ENCODE measurements around the gene SCRN3. TPM values are rescaled to one million over a fixed set of nuclear protein-coding genes. Genes with fewer than 3 reads are reported as not detected.

SCRN3 gene, protein sequence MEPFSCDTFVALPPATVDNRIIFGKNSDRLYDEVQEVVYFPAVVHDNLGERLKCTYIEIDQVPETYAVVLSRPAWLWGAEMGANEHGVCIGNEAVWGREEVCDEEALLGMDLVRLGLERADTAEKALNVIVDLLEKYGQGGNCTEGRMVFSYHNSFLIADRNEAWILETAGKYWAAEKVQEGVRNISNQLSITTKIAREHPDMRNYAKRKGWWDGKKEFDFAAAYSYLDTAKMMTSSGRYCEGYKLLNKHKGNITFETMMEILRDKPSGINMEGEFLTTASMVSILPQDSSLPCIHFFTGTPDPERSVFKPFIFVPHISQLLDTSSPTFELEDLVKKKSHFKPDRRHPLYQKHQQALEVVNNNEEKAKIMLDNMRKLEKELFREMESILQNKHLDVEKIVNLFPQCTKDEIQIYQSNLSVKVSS
- 14.3 and 18.0 TPM in 2 replicates for total RNA-seq
- long read RNA-seq, transcript SCRN3-214 (4 exons, 943 nt), result major isoform, 7 of 39 reads
- long read RNA-seq, partial matches to known transcripts, result 6 of 39 reads
- long read RNA-seq, other reads (novel, unspliced or antisense), result 19 of 39 reads

DNA sequence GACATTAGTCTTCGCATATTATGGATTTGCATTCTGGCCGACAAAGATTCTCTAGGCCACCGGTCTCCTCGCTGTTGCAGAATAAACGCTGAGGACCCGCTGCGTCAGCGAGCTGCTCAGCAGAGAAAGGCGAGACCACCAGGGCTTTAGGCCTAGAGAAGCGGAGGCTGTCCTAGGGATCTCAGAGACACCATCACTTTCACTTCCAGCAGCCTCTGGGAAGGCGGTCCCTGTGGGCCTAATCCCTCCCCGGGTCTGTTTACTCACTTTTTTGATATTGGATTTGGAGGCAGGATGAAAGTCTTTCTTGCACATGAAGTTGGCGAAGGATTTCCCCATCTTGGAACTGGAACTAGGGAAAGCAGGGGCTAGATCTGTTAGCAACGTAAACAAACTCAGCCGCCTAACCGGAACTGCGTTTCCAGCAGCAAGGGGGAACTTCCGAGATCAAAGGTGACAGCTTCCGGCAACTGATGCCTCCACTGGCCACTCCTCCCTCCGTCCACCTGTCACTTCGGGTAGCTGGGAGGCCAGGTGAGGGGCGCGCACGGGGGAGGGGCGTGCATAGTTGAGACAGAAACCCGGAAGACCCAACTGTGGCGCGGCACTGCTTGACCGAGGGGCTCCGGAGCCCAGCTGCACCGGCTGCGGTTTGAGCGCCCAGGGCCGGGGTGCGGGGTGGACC lies at the start of gene SCRN3:
TSS of gene SCRN3 (plus strand) at position 447 of the 685 bp plus-strand sequence. CDS start 2,554 bp downstream, outside the sequence.
- peak; percentile 86 for DNase-seq (ENCODE audit: low spot score, unreplicated experiment)
- peak within 1 kb of the TSS; percentile 93 for H3K4me3 Mint-ChIP-seq (ENCODE audit: low read depth)
- TF ChIP-seq, protein P1, sequence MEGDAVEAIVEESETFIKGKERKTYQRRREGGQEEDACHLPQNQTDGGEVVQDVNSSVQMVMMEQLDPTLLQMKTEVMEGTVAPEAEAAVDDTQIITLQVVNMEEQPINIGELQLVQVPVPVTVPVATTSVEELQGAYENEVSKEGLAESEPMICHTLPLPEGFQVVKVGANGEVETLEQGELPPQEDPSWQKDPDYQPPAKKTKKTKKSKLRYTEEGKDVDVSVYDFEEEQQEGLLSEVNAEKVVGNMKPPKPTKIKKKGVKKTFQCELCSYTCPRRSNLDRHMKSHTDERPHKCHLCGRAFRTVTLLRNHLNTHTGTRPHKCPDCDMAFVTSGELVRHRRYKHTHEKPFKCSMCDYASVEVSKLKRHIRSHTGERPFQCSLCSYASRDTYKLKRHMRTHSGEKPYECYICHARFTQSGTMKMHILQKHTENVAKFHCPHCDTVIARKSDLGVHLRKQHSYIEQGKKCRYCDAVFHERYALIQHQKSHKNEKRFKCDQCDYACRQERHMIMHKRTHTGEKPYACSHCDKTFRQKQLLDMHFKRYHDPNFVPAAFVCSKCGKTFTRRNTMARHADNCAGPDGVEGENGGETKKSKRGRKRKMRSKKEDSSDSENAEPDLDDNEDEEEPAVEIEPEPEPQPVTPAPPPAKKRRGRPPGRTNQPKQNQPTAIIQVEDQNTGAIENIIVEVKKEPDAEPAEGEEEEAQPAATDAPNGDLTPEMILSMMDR (IDR thresholded peaks at IDR 0.05; ENCODE audit: unreplicated experiment), result no peak
- H3K27me3 Mint-ChIP-seq, result no peaks in the 10 kb centered on the region
- H3K9me3 Mint-ChIP-seq (ENCODE audit: low read depth), result no peaks in the 10 kb centered on the region
- peaks cover 3% of the 10 kb centered on the region for H3K36me3 Mint-ChIP-seq (ENCODE audit: insufficient read depth)
- H3K4me1 Mint-ChIP-seq (ENCODE audit: low read depth), result peaks cover 13% of the 10 kb centered on the region
- peak within 1 kb of the TSS; percentile 99 for H3K27ac Mint-ChIP-seq

DNA sequence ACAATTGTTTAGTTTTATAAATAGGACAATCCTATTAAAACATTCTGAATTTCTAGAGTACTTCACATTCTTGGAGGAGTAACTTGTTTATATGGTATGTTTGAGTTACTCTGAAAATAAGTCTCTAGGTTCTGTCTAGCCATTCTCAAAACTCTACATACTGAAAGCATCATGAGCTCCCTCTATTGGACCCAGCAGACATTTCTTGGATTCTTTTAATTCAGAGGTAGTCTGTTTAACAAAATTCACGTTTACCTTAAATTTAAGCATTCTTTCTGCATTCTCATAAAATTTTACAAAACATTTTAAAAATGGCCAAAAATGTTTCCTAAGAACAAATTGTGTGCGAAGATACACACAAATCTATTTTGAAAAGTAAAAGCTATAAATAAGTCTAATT lies 45.5 kb upstream of the SCRN3 start:
- no peaks in the 10 kb centered on the region for H3K4me1 Mint-ChIP-seq (ENCODE audit: low read depth)
- TF ChIP-seq, protein P1 (IDR thresholded peaks at IDR 0.05; ENCODE audit: unreplicated experiment), result peak; percentile 57
- H3K27ac Mint-ChIP-seq, result no peak overlapping the region
- peaks cover 23% of the 10 kb centered on the region for H3K27me3 Mint-ChIP-seq
- DNase-seq (ENCODE audit: low spot score, unreplicated experiment), result no peak
- H3K9me3 Mint-ChIP-seq (ENCODE audit: low read depth), result no peaks in the 10 kb centered on the region
- H3K36me3 Mint-ChIP-seq (ENCODE audit: insufficient read depth), result peaks cover 13% of the 10 kb centered on the region
- no peak overlapping the region for H3K4me3 Mint-ChIP-seq (ENCODE audit: low read depth)

DNA sequence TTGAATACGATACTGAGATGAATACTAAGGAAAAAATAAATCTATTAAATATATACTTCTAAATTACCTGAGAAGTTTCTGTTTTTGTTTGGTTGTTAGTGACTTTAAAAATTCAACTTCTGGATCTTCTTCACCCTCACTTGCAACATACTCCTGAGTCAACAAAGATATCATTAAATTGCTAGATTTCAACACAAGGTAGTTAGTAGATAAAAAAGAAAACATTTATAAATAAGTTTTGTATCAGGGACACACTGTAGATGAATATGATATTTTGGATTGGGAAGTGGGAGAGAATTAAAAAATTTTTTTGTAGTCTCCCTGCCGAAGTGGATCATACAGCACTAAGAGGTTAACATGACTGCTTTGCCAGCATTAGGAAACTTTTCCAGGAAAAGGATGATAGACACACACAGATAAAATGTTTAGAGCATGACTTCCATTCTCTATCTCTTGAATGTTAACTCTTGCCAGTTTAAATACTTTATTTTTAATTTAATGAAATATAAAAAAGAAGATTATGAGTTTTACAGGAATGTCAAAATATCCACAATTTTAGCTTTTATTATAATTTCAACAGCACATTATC lies 44.8 kb upstream of the SCRN3 start:
- Mint-ChIP-seq H3K4me3 (ENCODE audit: low read depth) (no peak overlapping the region), H3K27ac (no peak overlapping the region), H3K9me3 (ENCODE audit: low read depth) (no peaks in the 10 kb centered on the region), H3K4me1 (ENCODE audit: low read depth) (no peaks in the 10 kb centered on the region), H3K36me3 (ENCODE audit: insufficient read depth) (peaks cover 13% of the 10 kb centered on the region), H3K27me3 (peaks cover 16% of the 10 kb centered on the region)
- TF ChIP-seq, protein P1 (IDR thresholded peaks at IDR 0.05; ENCODE audit: unreplicated experiment), result no peak
- DNase-seq (ENCODE audit: low spot score, unreplicated experiment), result no peak

DNA sequence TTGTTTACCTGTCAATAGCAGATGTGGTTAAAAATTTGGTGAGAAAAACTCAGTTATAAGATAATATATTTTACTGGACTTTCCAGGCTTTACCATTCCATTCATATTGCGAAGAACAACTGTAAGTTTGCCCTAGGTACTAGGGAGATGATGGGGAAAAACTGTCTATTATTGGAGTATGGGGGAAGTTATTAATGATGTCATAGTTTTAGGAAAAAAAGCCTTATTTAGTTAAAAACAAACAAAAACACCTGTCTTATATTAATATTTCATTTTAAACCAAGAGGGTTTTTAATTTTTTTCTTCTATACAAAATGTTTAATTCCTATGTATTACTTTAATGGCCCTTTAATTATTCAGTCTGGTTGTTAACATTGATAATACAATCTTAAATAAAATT lies 42.5 kb upstream of the SCRN3 start:
- H3K4me1 Mint-ChIP-seq (ENCODE audit: low read depth), result no peaks in the 10 kb centered on the region

More for the DNA sequence above, 42.5 kb upstream of the SCRN3 start:
- no peak overlapping the region for H3K27ac Mint-ChIP-seq
- H3K4me3 Mint-ChIP-seq (ENCODE audit: low read depth), result no peak overlapping the region
- H3K27me3 Mint-ChIP-seq, result peaks cover 3% of the 10 kb centered on the region
- no peak for DNase-seq (ENCODE audit: low spot score, unreplicated experiment)
- TF ChIP-seq, protein P1 (IDR thresholded peaks at IDR 0.05; ENCODE audit: unreplicated experiment), result no peak
- H3K9me3 Mint-ChIP-seq (ENCODE audit: low read depth), result no peaks in the 10 kb centered on the region
- peaks cover 9% of the 10 kb centered on the region for H3K36me3 Mint-ChIP-seq (ENCODE audit: insufficient read depth)
